Peyer's patch (tissue), 4 donors: Measurements from ENCODE around the gene STK40.

Experiments used
- POLR2A ChIP-seq, 2 donors: fragments of 450-650 bp; IDR thresholded peaks; one replicate each; pipeline ENCODE4 v1.5.1; 2017; ENCODE audit warnings: antibody characterized with exemption in 2 of 2, mild to moderate bottlenecking in 2 of 2, moderate library complexity in 2 of 2
- TF ChIP-seq, protein P1 (sequence below), 6 experiments: fragments of 450-650 bp in 4 of 6; fragments of 200-600 bp in 2 of 6; sonication (generic) in 1 of 6; IDR thresholded peaks; one replicate each; pipeline ENCODE4 v1.5.1; 2017 to 2019; ENCODE audit warnings: antibody characterized with exemption in 6 of 6, mild to moderate bottlenecking in 3 of 6, moderate library complexity in 1 of 6

DNA sequence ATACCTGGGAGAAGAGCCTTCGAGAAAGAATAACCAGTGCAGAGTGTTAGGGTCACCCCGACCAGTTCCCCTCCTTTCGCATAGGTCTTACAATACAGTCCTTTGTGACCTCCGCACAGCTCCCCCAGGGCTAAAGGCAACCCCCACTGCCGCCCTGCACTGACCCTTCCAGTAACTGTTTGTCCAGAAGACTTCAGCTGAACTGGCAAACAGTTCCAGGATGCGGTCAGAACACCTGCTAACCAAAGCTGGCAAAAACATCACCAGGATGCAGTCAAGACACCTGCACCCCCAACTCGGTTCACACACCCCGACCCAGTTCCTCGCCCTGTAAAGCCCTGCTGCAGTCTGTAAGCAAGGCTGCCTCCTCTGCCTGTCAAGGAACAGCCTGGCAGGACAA, 55.9 kb downstream of the STK40 start:
- no peak for TF ChIP-seq POLR2A (IDR thresholded peaks at IDR 0.05)
- TF ChIP-seq, protein P1, sequence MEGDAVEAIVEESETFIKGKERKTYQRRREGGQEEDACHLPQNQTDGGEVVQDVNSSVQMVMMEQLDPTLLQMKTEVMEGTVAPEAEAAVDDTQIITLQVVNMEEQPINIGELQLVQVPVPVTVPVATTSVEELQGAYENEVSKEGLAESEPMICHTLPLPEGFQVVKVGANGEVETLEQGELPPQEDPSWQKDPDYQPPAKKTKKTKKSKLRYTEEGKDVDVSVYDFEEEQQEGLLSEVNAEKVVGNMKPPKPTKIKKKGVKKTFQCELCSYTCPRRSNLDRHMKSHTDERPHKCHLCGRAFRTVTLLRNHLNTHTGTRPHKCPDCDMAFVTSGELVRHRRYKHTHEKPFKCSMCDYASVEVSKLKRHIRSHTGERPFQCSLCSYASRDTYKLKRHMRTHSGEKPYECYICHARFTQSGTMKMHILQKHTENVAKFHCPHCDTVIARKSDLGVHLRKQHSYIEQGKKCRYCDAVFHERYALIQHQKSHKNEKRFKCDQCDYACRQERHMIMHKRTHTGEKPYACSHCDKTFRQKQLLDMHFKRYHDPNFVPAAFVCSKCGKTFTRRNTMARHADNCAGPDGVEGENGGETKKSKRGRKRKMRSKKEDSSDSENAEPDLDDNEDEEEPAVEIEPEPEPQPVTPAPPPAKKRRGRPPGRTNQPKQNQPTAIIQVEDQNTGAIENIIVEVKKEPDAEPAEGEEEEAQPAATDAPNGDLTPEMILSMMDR (IDR thresholded peaks at IDR 0.05), result no peak
